GM21423 (cell line): ENCODE results near the gene EFNA2.

Experiments used
- ATAC-seq: cut with Tn5 transposase; IDR thresholded peaks from one replicate; pipeline ENCODE4 v1.9.1; 2021; ENCODE audit warnings: mild to moderate bottlenecking, moderate library complexity; ENCODE audit not compliant: unreplicated experiment

Gene EFNA2

GRCh38 chr19:1271528-1272422 is 13.9 kb upstream of the EFNA2 start:
- ATAC-seq = no peak

- ATAC-seq = no peak
Observed at GRCh38 chr19:1272423-1273262, 13.0 kb upstream of the EFNA2 start.

- no peak for ATAC-seq
Observed at GRCh38 chr19:1273263-1274041, 12.2 kb upstream of the EFNA2 start.

GRCh38 chr19:1274081-1274851 is 11.4 kb upstream of the EFNA2 start:
- ATAC-seq = no peak

GRCh38 chr19:1274852-1275259 is 10.8 kb upstream of the EFNA2 start:
- no peak for ATAC-seq

- peak; percentile 64 for ATAC-seq
Observed at GRCh38 chr19:1275260-1275975, 10.3 kb upstream of the EFNA2 start, which contains the start of gene FAM174C. Gene FAM174C, plus strand, starts transcription at chr19:1275530. Its CDS starts 20 bp downstream, at chr19:1275550.

- no peak for ATAC-seq
Observed at GRCh38 chr19:1275976-1276627, 9.6 kb upstream of the EFNA2 start.

- ATAC-seq = no peak
Observed at GRCh38 chr19:1276628-1277022, 9.0 kb upstream of the EFNA2 start.

- no peak for ATAC-seq
Observed at GRCh38 chr19:1277061-1277460, 8.6 kb upstream of the EFNA2 start.

GRCh38 chr19:1278074-1278473 is 7.6 kb upstream of the EFNA2 start:
- no peak for ATAC-seq

GRCh38 chr19:1278713-1279660 is 6.7 kb upstream of the EFNA2 start:
- ATAC-seq = no peak

- no peak for ATAC-seq
Observed at GRCh38 chr19:1279782-1280341, 5.8 kb upstream of the EFNA2 start.

- no peak for ATAC-seq
Observed at GRCh38 chr19:1280636-1281568, 4.8 kb upstream of the EFNA2 start.

- no peak for ATAC-seq
Observed at GRCh38 chr19:1281569-1282287, 3.9 kb upstream of the EFNA2 start.

GRCh38 chr19:1282588-1283206 is 3.0 kb upstream of the EFNA2 start:
- no peak for ATAC-seq
